Activated CD4-positive, alpha-beta memory T cell treated with anti-CD3 and anti-CD28 coated beads for 36 hours (primary cell): ENCODE data around the gene PGK2. TPM values are rescaled to one million over a fixed set of nuclear protein-coding genes. Genes with fewer than 3 reads are reported as not detected.

ENCODE experiments used
- CTCF ChIA-PET: fragments of 350-600 bp; sonication (Branson Sonifier 250); formaldehyde crosslinking; loops from one replicate; lab custom pipeline; 2021; ENCODE audit warnings: antibody characterized with exemption, inconsistent platforms; lab: Charles Lee
- POLR2A ChIA-PET: fragments of 350-600 bp; sonication (Branson Sonifier 250); formaldehyde crosslinking; loops from one replicate; lab custom pipeline; 2021; ENCODE audit warnings: antibody characterized with exemption; lab: Charles Lee
- DNase-seq: peaks from one replicate; pipeline ENCODE4 v3.0.0-alpha.2; 2020
- H3K27ac Mint-ChIP-seq: one replicate; pipeline ENCODE4 v1.8.0; 2021; ENCODE audit warnings: mixed read lengths
- H3K27me3 Mint-ChIP-seq: one replicate; pipeline ENCODE4 v1.8.0; 2021; ENCODE audit warnings: mixed read lengths
- H3K36me3 Mint-ChIP-seq: one replicate; pipeline ENCODE4 v1.8.0; 2021; ENCODE audit warnings: mixed read lengths
- H3K4me1 Mint-ChIP-seq: one replicate; pipeline ENCODE4 v1.8.0; 2021; ENCODE audit warnings: low read depth, mixed read lengths
- H3K4me3 Mint-ChIP-seq: one replicate; pipeline ENCODE4 v1.8.0; 2021; ENCODE audit warnings: mild to moderate bottlenecking, mixed read lengths
- H3K9me3 Mint-ChIP-seq: one replicate; pipeline ENCODE4 v1.8.0; 2021; ENCODE audit warnings: mixed read lengths
- intact Hi-C: fragments of 100-400 bp; cut with micrococcal nuclease; formaldehyde crosslinking; loops from one replicate; pipeline ENCODE4 v1.15.1; 2023
- total RNA-seq, 2 experiments: library from RNA; stranded (reverse); gene quantifications; one replicate each; pipeline ENCODE4 v1.2.3, GENCODE V29; 2021

Gene PGK2
- total RNA-seq, 2 experiments from 2014 or later = not detected

DNA sequence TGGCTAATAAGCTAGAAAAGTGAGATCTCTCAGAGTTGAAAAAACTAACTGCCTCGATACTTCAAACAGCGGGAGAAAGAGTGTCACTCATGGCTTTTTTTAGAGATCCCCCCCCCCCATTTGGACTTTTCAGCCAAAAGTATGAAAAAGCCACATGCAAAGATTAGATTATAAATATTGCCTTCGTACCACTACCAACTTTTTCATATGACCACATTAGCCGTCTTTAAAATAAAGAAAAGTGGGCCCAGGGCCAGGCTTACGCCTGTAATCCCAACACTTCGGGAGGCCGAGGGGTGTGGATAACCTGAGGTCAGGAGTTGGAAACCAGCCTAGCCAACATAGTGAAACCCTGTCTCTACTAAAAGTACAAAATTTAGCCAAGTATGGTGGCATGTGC, 4.4 kb downstream of the PGK2 start:
- no peak for DNase-seq
- ChIA-PET CTCF (no interaction called here), POLR2A (no interaction called here)
- H3K4me3 Mint-ChIP-seq = no peak overlapping the region
- H3K36me3 Mint-ChIP-seq = no peaks in the 10 kb centered on the region
- H3K27ac Mint-ChIP-seq = no peak overlapping the region
- intact Hi-C loops = no loop called here
- no peaks in the 10 kb centered on the region for H3K9me3 Mint-ChIP-seq
- H3K27me3 Mint-ChIP-seq = no peaks in the 10 kb centered on the region
- H3K4me1 Mint-ChIP-seq = no peaks in the 10 kb centered on the region

GRCh38 chr6:49782293-49782692, 4.8 kb downstream of the PGK2 start:
- ChIA-PET CTCF (no interaction called here), POLR2A (no interaction called here)
- intact Hi-C loops = no loop called here
- H3K27me3 Mint-ChIP-seq = no peaks in the 10 kb centered on the region
- no peaks in the 10 kb centered on the region for H3K4me1 Mint-ChIP-seq
- no peak overlapping the region for H3K4me3 Mint-ChIP-seq
- no peaks in the 10 kb centered on the region for H3K36me3 Mint-ChIP-seq
- H3K9me3 Mint-ChIP-seq = no peaks in the 10 kb centered on the region
- DNase-seq = no peak
- H3K27ac Mint-ChIP-seq = no peak overlapping the region

- Mint-ChIP-seq H3K9me3 (no peaks in the 10 kb centered on the region), H3K27me3 (no peaks in the 10 kb centered on the region), H3K4me1 (no peaks in the 10 kb centered on the region), H3K4me3 (no peak overlapping the region), H3K36me3 (no peaks in the 10 kb centered on the region), H3K27ac (no peak overlapping the region)
- DNase-seq = no peak
- ChIA-PET POLR2A (no interaction called here), CTCF (no interaction called here)
- intact Hi-C loops = no loop called here
These were observed 10.6 kb downstream of the PGK2 start for GRCh38 chr6:49776444-49776843.

GRCh38 chr6:49775043-49775442, 12.0 kb downstream of the PGK2 start:
- ChIA-PET POLR2A (no interaction called here), CTCF (no interaction called here)
- Mint-ChIP-seq H3K9me3 (no peaks in the 10 kb centered on the region), H3K4me3 (no peak overlapping the region), H3K36me3 (no peaks in the 10 kb centered on the region), H3K27ac (no peak overlapping the region), H3K4me1 (no peaks in the 10 kb centered on the region), H3K27me3 (no peaks in the 10 kb centered on the region)
- no peak for DNase-seq
- intact Hi-C loops = no loop called here

- H3K9me3 Mint-ChIP-seq = no peaks in the 10 kb centered on the region
- H3K27me3 Mint-ChIP-seq = no peaks in the 10 kb centered on the region
- CTCF ChIA-PET = no interaction called here
- POLR2A ChIA-PET = no interaction called here
- no peak overlapping the region for H3K4me3 Mint-ChIP-seq
- DNase-seq = no peak
- intact Hi-C loops = no loop called here
- H3K4me1 Mint-ChIP-seq = no peaks in the 10 kb centered on the region
- H3K27ac Mint-ChIP-seq = no peak overlapping the region
- H3K36me3 Mint-ChIP-seq = no peaks in the 10 kb centered on the region
These were observed 14.8 kb downstream of the PGK2 start for GRCh38 chr6:49772285-49772684.

GRCh38 chr6:49766762-49767161, 20.3 kb downstream of the PGK2 start:
- no peak for DNase-seq
- H3K27ac Mint-ChIP-seq = no peak overlapping the region
- ChIA-PET CTCF (no interaction called here), POLR2A (no interaction called here)
- no peaks in the 10 kb centered on the region for H3K9me3 Mint-ChIP-seq
- no peaks in the 10 kb centered on the region for H3K4me1 Mint-ChIP-seq
- H3K36me3 Mint-ChIP-seq = no peaks in the 10 kb centered on the region
- H3K4me3 Mint-ChIP-seq = no peak overlapping the region
- no peaks in the 10 kb centered on the region for H3K27me3 Mint-ChIP-seq
- intact Hi-C loops = no loop called here

DNA sequence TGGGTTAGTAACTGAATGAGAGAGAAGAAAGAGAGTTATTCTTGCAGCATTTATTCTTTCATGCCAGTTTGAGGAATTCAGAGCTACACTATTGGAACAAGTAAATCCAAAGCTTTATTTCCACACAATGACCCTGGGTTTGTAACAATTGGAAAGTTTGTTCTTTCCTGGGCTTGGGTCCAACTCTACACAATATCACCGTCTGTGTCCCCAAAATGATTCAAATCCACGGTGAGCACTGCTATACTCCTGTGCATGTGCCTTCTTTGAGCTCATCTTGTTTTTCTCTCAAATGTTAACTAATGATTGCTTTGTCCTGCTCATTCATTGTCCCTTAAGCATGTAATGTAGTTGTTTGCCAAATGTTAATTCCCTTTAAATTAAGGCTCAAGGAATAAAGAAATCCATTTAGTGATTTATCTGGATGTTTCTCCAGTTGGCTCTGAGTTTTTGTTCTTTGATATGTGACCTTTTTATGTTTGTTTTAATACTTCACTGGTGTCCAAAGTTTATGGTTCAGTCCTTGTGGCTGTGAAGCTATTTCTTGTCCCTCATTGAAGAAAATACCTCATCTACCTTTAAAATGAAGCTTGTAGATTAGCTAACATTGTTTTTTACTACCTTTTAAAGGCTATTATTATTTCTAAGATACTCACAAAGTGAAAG, 22.4 kb downstream of the PGK2 start:
- ChIA-PET CTCF (no interaction called here), POLR2A (no interaction called here)
- H3K27me3 Mint-ChIP-seq = no peaks in the 10 kb centered on the region
- no peaks in the 10 kb centered on the region for H3K9me3 Mint-ChIP-seq
- H3K36me3 Mint-ChIP-seq = no peaks in the 10 kb centered on the region
- H3K27ac Mint-ChIP-seq = no peak overlapping the region
- H3K4me1 Mint-ChIP-seq = no peaks in the 10 kb centered on the region
- DNase-seq = no peak
- intact Hi-C loops = no loop called here
- H3K4me3 Mint-ChIP-seq = no peak overlapping the region

DNA sequence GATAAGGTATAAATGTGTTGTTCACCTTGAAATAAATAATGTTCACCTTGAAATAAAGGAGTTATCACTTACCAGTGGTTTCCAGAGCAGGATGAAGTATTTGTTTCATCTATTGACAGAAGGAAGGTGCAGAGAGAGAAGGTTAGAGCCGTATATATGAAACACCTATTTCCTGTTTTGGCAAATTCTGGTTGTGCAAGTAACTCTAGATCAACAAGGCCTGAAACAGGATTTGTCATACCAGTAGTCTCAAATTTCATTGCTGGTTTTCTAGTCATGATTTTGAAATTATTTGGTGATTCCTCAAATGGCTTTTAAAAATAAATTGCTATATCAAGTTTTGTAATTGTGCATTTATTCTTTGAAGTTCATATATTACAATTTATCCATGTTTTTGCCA, 42.8 kb downstream of the PGK2 start, which contains the start of gene CRISP3:
Gene CRISP3, minus strand, starts transcription at position 130 of the 400 bp plus-strand sequence. Its CDS starts 21 bp downstream, at position 109.
- Mint-ChIP-seq H3K9me3 (no peaks in the 10 kb centered on the region), H3K27me3 (no peaks in the 10 kb centered on the region), H3K4me1 (no peaks in the 10 kb centered on the region), H3K27ac (no peak within 1 kb of the TSS), H3K36me3 (no peaks in the 10 kb centered on the region), H3K4me3 (no peak within 1 kb of the TSS)
- POLR2A ChIA-PET = no interaction called here
- CTCF ChIA-PET = no interaction called here
- intact Hi-C loops = no loop called here
- DNase-seq = no peak

DNA sequence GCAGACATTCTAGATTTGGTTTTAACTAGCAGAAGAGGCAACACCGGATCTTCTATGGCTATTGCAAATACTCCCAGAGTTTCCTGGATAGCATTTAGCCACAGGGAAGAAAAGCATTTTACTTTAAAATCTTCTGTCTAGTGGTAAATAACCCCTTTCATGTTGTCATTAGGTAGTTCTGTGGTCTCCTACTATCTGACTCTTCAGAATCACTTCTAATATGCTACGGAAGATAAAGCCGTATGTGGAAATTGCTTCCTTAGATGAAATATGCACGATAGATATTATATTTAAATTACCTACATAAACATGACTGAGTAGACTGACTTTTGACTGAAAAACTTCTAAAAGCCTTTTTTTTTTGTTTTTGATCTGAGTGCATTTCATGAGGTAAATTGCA, 43.7 kb downstream of the PGK2 start:
- H3K36me3 Mint-ChIP-seq = no peaks in the 10 kb centered on the region
- no peak for DNase-seq
- intact Hi-C loops = no loop called here
- ChIA-PET CTCF (no interaction called here), POLR2A (no interaction called here)
- H3K9me3 Mint-ChIP-seq = no peaks in the 10 kb centered on the region
- no peaks in the 10 kb centered on the region for H3K4me1 Mint-ChIP-seq
- no peak overlapping the region for H3K4me3 Mint-ChIP-seq
- H3K27me3 Mint-ChIP-seq = no peaks in the 10 kb centered on the region
- no peak overlapping the region for H3K27ac Mint-ChIP-seq

GRCh38 chr6:49739423-49739822, 47.7 kb downstream of the PGK2 start:
- ChIA-PET POLR2A (no interaction called here), CTCF (no interaction called here)
- no peaks in the 10 kb centered on the region for H3K9me3 Mint-ChIP-seq
- no peak overlapping the region for H3K4me3 Mint-ChIP-seq
- H3K27ac Mint-ChIP-seq = no peak overlapping the region
- no peaks in the 10 kb centered on the region for H3K27me3 Mint-ChIP-seq
- no peaks in the 10 kb centered on the region for H3K36me3 Mint-ChIP-seq
- intact Hi-C loops = no loop called here
- DNase-seq = no peak
- H3K4me1 Mint-ChIP-seq = no peaks in the 10 kb centered on the region

DNA sequence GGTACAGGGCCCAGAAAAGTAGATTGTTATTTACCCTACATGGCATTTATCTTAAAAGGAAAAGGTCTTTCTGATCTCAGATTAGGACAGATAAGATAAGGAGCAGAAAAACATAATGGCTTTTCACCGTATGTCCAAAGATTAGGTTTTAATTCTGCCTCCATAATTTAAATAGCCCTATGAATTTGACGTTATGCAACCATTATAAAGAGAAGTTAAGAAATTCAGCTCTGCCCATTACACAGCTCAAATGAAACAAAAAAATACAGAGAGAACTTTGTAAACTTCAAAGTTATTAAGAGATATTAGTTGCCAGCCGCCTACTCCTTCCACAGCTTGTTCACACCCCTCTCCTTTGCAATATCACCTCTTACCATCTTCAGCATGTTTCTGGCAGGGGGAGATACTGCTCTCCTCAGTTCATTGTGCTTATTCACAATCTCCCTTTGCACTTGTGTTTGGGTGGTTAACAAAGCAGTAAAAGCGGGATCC, 51.0 kb downstream of the PGK2 start:
- no peaks in the 10 kb centered on the region for H3K4me1 Mint-ChIP-seq
- H3K4me3 Mint-ChIP-seq = no peak overlapping the region
- H3K27ac Mint-ChIP-seq = no peak overlapping the region
- no peak for DNase-seq
- H3K9me3 Mint-ChIP-seq = no peaks in the 10 kb centered on the region
- ChIA-PET CTCF (no interaction called here), POLR2A (no interaction called here)
- H3K27me3 Mint-ChIP-seq = no peaks in the 10 kb centered on the region
- intact Hi-C loops = no loop called here
- no peaks in the 10 kb centered on the region for H3K36me3 Mint-ChIP-seq
